ENCODE data around the gene HRG.

The HRG gene

GRCh38 chr3:186621894-186622650 lies 43.7 kb upstream of the HRG start:
- TF ChIP-seq CTCF (IDR thresholded peaks at IDR 0.05; ENCODE audit: low read length, missing control alignments), result no peak
- H3K4me3 ChIP-seq (replicated peaks; ENCODE audit: low read depth, low read length), result no peak overlapping the region
- DNase-seq (ENCODE audit: low read depth), result no peak

- no peak overlapping the region for H3K4me3 ChIP-seq (replicated peaks; ENCODE audit: low read depth, low read length)
- no peak for TF ChIP-seq CTCF (IDR thresholded peaks at IDR 0.05; ENCODE audit: low read length, missing control alignments)
- DNase-seq (ENCODE audit: low read depth), result no peak
These were observed 43.0 kb upstream of the HRG start for GRCh38 chr3:186622651-186623310.

GRCh38 chr3:186624598-186624997 lies 41.2 kb upstream of the HRG start:
- no peak overlapping the region for H3K4me3 ChIP-seq (replicated peaks; ENCODE audit: low read depth, low read length)
- DNase-seq (ENCODE audit: low read depth), result no peak
- no peak for TF ChIP-seq CTCF (IDR thresholded peaks at IDR 0.05; ENCODE audit: low read length, missing control alignments)

- DNase-seq (ENCODE audit: low read depth), result no peak
- no peak for TF ChIP-seq CTCF (IDR thresholded peaks at IDR 0.05; ENCODE audit: low read length, missing control alignments)
- no peak overlapping the region for H3K4me3 ChIP-seq (replicated peaks; ENCODE audit: low read depth, low read length)
These were observed 40.2 kb upstream of the HRG start for GRCh38 chr3:186625600-186626042.

GRCh38 chr3:186626254-186626847 lies 39.5 kb upstream of the HRG start:
- TF ChIP-seq CTCF (IDR thresholded peaks at IDR 0.05; ENCODE audit: low read length, missing control alignments), result no peak
- no peak overlapping the region for H3K4me3 ChIP-seq (replicated peaks; ENCODE audit: low read depth, low read length)
- no peak for DNase-seq (ENCODE audit: low read depth)

- DNase-seq (ENCODE audit: low read depth), result no peak
- no peak overlapping the region for H3K4me3 ChIP-seq (replicated peaks; ENCODE audit: low read depth, low read length)
- TF ChIP-seq CTCF (IDR thresholded peaks at IDR 0.05; ENCODE audit: low read length, missing control alignments), result no peak
These were observed 37.9 kb upstream of the HRG start for GRCh38 chr3:186627852-186628414.

All from fibroblast of pulmonary artery (primary cell).